Neutrophil (primary cell): ENCODE data around the gene ARHGEF38.

Experiments
- H3K27ac ChIP-seq: fragments of 200-600 bp; sonication (generic); 2 replicates; pipeline ENCODE4 v1.5.1; 2016; ENCODE audit warnings: mild to moderate bottlenecking, moderate library complexity
- H3K27me3 ChIP-seq: fragments of 200-600 bp; sonication (generic); 2 replicates; pipeline ENCODE4 v1.6.0; 2016; ENCODE audit warnings: mild to moderate bottlenecking
- H3K36me3 ChIP-seq: fragments of 200-600 bp; sonication (generic); 2 replicates; pipeline ENCODE4 v1.5.1; 2017
- H3K4me1 ChIP-seq, 2 experiments: fragments of 200-600 bp in 1 of 2; sonication (generic) in 1 of 2; 1 replicate in 1 of 2; 2 replicates in 1 of 2; pipeline versions ENCODE4 v1.5.1 to v1.6.1; 2013 to 2016; ENCODE audit warnings: low read depth in 1 of 2, low read length in 1 of 2, mild to moderate bottlenecking in 1 of 2, moderate library complexity in 1 of 2; ENCODE audit not compliant: control insufficient read depth in 1 of 2, insufficient read depth in 1 of 2
- H3K4me3 ChIP-seq, 2 experiments: fragments of 200-600 bp in 1 of 2; sonication (generic) in 1 of 2; 1 replicate in 1 of 2; 2 replicates in 1 of 2; pipeline ENCODE4 v1.5.1; 2013 to 2016; ENCODE audit warnings: low read depth in 1 of 2, low read length in 1 of 2, mild to moderate bottlenecking in 1 of 2, moderate library complexity in 1 of 2
- H3K9me3 ChIP-seq: fragments of 200-600 bp; sonication (generic); 2 replicates; pipeline ENCODE4 v1.5.1; 2016
- TF ChIP-seq, protein P1 (sequence below): fragments of 200-600 bp; sonication (generic); IDR thresholded peaks from 2 replicates; pipeline ENCODE4 v1.5.1; 2016; ENCODE audit warnings: antibody characterized with exemption

Gene ARHGEF38

GRCh38 chr4:105569866-105570236 is 17.4 kb downstream of the ARHGEF38 start:
- H3K27ac ChIP-seq: no peak overlapping the region
- H3K4me1 ChIP-seq: no peaks in the 10 kb centered on the region
- no peak overlapping the region for H3K4me3 ChIP-seq
- no peaks in the 10 kb centered on the region for H3K36me3 ChIP-seq
- H3K9me3 ChIP-seq: no peaks in the 10 kb centered on the region
- H3K27me3 ChIP-seq: no peaks in the 10 kb centered on the region
- TF ChIP-seq, protein P1, sequence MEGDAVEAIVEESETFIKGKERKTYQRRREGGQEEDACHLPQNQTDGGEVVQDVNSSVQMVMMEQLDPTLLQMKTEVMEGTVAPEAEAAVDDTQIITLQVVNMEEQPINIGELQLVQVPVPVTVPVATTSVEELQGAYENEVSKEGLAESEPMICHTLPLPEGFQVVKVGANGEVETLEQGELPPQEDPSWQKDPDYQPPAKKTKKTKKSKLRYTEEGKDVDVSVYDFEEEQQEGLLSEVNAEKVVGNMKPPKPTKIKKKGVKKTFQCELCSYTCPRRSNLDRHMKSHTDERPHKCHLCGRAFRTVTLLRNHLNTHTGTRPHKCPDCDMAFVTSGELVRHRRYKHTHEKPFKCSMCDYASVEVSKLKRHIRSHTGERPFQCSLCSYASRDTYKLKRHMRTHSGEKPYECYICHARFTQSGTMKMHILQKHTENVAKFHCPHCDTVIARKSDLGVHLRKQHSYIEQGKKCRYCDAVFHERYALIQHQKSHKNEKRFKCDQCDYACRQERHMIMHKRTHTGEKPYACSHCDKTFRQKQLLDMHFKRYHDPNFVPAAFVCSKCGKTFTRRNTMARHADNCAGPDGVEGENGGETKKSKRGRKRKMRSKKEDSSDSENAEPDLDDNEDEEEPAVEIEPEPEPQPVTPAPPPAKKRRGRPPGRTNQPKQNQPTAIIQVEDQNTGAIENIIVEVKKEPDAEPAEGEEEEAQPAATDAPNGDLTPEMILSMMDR: no peak

DNA sequence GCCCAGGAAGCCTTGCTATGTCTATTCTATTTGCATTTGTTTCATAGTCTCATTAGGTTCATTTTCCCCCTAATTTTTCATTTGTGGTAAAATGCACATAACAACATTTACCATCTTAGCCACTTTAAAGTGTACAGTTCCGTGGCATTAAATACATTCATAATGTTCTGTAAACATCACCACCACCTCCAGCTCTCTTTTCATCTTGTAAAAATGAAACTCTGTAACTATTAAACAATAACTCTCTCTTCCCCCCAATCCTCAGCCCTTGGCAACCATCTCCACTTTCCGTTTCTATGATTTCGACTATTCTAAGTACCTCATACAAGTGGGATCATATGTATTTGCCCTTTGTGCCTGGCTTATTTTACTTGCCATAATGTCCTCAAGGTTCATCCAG is 19.9 kb downstream of the ARHGEF38 start:
- no peaks in the 10 kb centered on the region for H3K9me3 ChIP-seq
- H3K36me3 ChIP-seq: no peaks in the 10 kb centered on the region
- no peaks in the 10 kb centered on the region for H3K4me1 ChIP-seq

GRCh38 chr4:105586638-105587328 is 34.4 kb downstream of the ARHGEF38 start:
- no peaks in the 10 kb centered on the region for H3K27me3 ChIP-seq
- TF ChIP-seq, protein P1: no peak

More for the DNA sequence above, 19.9 kb downstream of the ARHGEF38 start:
- Histone ChIP-seq H3K27me3 (no peaks in the 10 kb centered on the region), H3K27ac (no peak overlapping the region), H3K4me3 (no peak overlapping the region)
- TF ChIP-seq, protein P1: no peak

DNA sequence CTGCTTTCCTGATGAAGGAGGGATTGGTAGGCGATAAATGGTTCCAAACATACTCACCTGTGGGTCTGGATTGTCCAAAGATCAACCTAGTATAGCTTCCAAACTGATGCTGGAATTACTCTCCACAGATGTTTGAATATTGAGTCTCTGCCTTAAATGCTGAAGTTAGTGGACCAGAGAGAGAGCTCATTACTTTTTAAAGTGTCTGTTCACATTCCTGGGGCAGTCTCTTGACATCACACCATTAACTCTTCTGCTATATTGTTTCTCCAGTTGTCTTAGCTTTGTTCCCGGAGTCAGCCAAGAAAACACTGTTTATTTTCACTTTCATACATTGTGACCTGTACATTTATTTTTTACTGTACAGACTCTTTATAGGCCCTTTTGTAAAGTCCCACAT is 35.4 kb downstream of the ARHGEF38 start:
- H3K4me1 ChIP-seq: peaks cover 0 to 7% of the 10 kb centered on the region in 2 experiments
- H3K9me3 ChIP-seq: no peaks in the 10 kb centered on the region
- H3K4me3 ChIP-seq: no peak overlapping the region
- no peaks in the 10 kb centered on the region for H3K36me3 ChIP-seq
- no peaks in the 10 kb centered on the region for H3K27me3 ChIP-seq
- TF ChIP-seq, protein P1: no peak
- no peak overlapping the region for H3K27ac ChIP-seq

More at GRCh38 chr4:105586638-105587328, 34.4 kb downstream of the ARHGEF38 start:
- no peak overlapping the region for H3K4me3 ChIP-seq
- H3K36me3 ChIP-seq: no peaks in the 10 kb centered on the region
- H3K27ac ChIP-seq: no peak overlapping the region
- H3K9me3 ChIP-seq: no peaks in the 10 kb centered on the region
- peaks cover 0 to 7% of the 10 kb centered on the region in 2 experiments for H3K4me1 ChIP-seq

- H3K36me3 ChIP-seq: no peaks in the 10 kb centered on the region
- TF ChIP-seq, protein P1: no peak
- peaks cover 0 to 7% of the 10 kb centered on the region in 2 experiments for H3K4me1 ChIP-seq
- H3K4me3 ChIP-seq: no peak overlapping the region
- H3K27me3 ChIP-seq: no peaks in the 10 kb centered on the region
- no peaks in the 10 kb centered on the region for H3K9me3 ChIP-seq
- no peak overlapping the region for H3K27ac ChIP-seq
Measured at GRCh38 chr4:105588252-105588651, 35.8 kb downstream of the ARHGEF38 start.
